Thoracic aorta (tissue), 2 donors: Measurements from ENCODE around the gene TYROBP. TPM values are rescaled to one million over a fixed set of nuclear protein-coding genes. Genes with fewer than 3 reads are reported as not detected.
"Not testable (repeated sequence)": the region's sequence is repeated elsewhere in the genome, so short reads cannot be mapped to it uniquely, and the experiment has no call there.

Source experiments
- ATAC-seq: fragments of 150-250 bp; one replicate; pipeline ENCODE4 v1.8.0; 2017; ENCODE audit warnings: low read depth; ENCODE audit not compliant: insufficient number of reproducible peaks, low FRiP score
- DNase-seq: peaks from one replicate; pipeline ENCODE4 v3.0.0-alpha.2; 2020; ENCODE audit warnings: low spot score
- H3K27ac ChIP-seq, 2 donors: fragments of 200-600 bp; sonication (generic); 1 replicate in 1 of 2; 2 replicates in 1 of 2; pipeline ENCODE4 v1.5.1; 2016; ENCODE audit warnings: mild to moderate bottlenecking in 2 of 2, moderate library complexity in 2 of 2
- H3K27me3 ChIP-seq: fragments of 200-600 bp; sonication (generic); replicated peaks from 2 replicates; pipeline ENCODE4 v1.6.0; 2016; ENCODE audit warnings: mild to moderate bottlenecking; ENCODE audit not compliant: insufficient read depth
- H3K36me3 ChIP-seq: fragments of 200-600 bp; sonication (generic); one replicate; pipeline ENCODE4 v1.5.1; 2016
- H3K4me1 ChIP-seq, 2 donors: fragments of 200-600 bp; sonication (generic); 1 replicate in 1 of 2; 2 replicates in 1 of 2; pipeline versions ENCODE4 v1.5.1 to v1.6.0; 2016; ENCODE audit warnings: low read depth in 2 of 2, mild to moderate bottlenecking in 1 of 2; ENCODE audit not compliant: control insufficient read depth in 1 of 2
- H3K4me3 ChIP-seq: fragments of 200-600 bp; sonication (generic); 2 replicates; pipeline ENCODE4 v1.5.1; 2016; ENCODE audit warnings: mild to moderate bottlenecking
- H3K9me3 ChIP-seq: fragments of 200-600 bp; sonication (generic); 2 replicates; pipeline ENCODE4 v1.5.1; 2016
- CTCF ChIP-seq: fragments of 200-600 bp; sonication (generic); IDR thresholded peaks from one replicate; pipeline ENCODE4 v1.5.1; 2019; ENCODE audit warnings: antibody characterized with exemption
- total RNA-seq, 2 donors: library from RNA; depleted of rRNA; stranded (reverse); fragments of >200 nt; gene quantifications; one replicate each; pipeline versions ENCODE4 v1.1.0 to v1.2.3, GENCODE V29; 2016

Gene TYROBP
- total RNA-seq, 2 donors from 2014 or later = 155 to 247 TPM

- Histone ChIP-seq H3K9me3 (no peaks in the 10 kb centered on the region), H3K27ac (no peak overlapping the region), H3K36me3 (no peaks in the 10 kb centered on the region), H3K4me1 (no peaks in the 10 kb centered on the region), H3K4me3 (no peak overlapping the region), H3K27me3 (no peaks in the 10 kb centered on the region)
- ATAC-seq (no peak), DNase-seq (no peak)
- TF ChIP-seq CTCF = no peak
These were observed 11.2 kb upstream of the TYROBP start for GRCh38 chr19:35919306-35919705.

- no peak for ATAC-seq
- Histone ChIP-seq H3K36me3 (no peaks in the 10 kb centered on the region), H3K4me3 (no peak overlapping the region), H3K9me3 (no peaks in the 10 kb centered on the region), H3K27ac (no peak overlapping the region), H3K27me3 (no peaks in the 10 kb centered on the region), H3K4me1 (no peaks in the 10 kb centered on the region)
- no peak for DNase-seq
- TF ChIP-seq CTCF = no peak
These were observed 7.3 kb upstream of the TYROBP start for GRCh38 chr19:35915443-35915842.

GRCh38 chr19:35913589-35913988, 5.5 kb upstream of the TYROBP start:
- H3K9me3 ChIP-seq = no peaks in the 10 kb centered on the region
- ATAC-seq (no peak), DNase-seq (no peak)
- no peak for TF ChIP-seq CTCF
- no peaks in the 10 kb centered on the region for H3K27me3 ChIP-seq
- H3K36me3 ChIP-seq = no peaks in the 10 kb centered on the region
- H3K27ac ChIP-seq = no peak overlapping the region
- no peak overlapping the region for H3K4me3 ChIP-seq
- H3K4me1 ChIP-seq = no peaks in the 10 kb centered on the region

- no peaks in the 10 kb centered on the region for H3K27me3 ChIP-seq
- H3K4me3 ChIP-seq = no peak overlapping the region
- no peaks in the 10 kb centered on the region for H3K4me1 ChIP-seq
- no peak for ATAC-seq
- no peak overlapping the region for H3K27ac ChIP-seq
- no peak for DNase-seq
- H3K9me3 ChIP-seq = no peaks in the 10 kb centered on the region
- no peak for TF ChIP-seq CTCF
- H3K36me3 ChIP-seq = no peaks in the 10 kb centered on the region
These were observed 3.7 kb upstream of the TYROBP start for GRCh38 chr19:35911790-35912189.

- DNase-seq = no peak
- Histone ChIP-seq H3K36me3 (no peaks in the 10 kb centered on the region), H3K4me1 (peaks cover 0 to 3% of the 10 kb centered on the region in 2 donors), H3K27ac (no peak overlapping the region), H3K9me3 (no peaks in the 10 kb centered on the region), H3K4me3 (no peak overlapping the region), H3K27me3 (no peaks in the 10 kb centered on the region)
- no peak for ATAC-seq
- no peak for TF ChIP-seq CTCF
These were observed 3.1 kb upstream of the TYROBP start for GRCh38 chr19:35911173-35911572.

GRCh38 chr19:35910355-35910754, 2.3 kb upstream of the TYROBP start:
- not testable (repeated sequence) for H3K27me3 ChIP-seq, H3K4me1 ChIP-seq, H3K9me3 ChIP-seq, H3K27ac ChIP-seq, H3K4me3 ChIP-seq, H3K36me3 ChIP-seq, ATAC-seq, DNase-seq
